ENCODE data around the gene KRT76. TPM values are rescaled to one million over a fixed set of nuclear protein-coding genes. Genes with fewer than 3 reads are reported as not detected.
A peak's percentile ranks its signal among the peaks of the same experiment; 100 is the strongest.

KRT76 gene
- total RNA-seq, 1 experiment from 2014 or later, result not detected

- TF ChIP-seq REST (IDR thresholded peaks at IDR 0.05; ENCODE audit: low read depth) (no peak), EGR1 (IDR thresholded peaks at IDR 0.05; ENCODE audit: low read depth) (no peak), EZH2phosphoT487 (IDR thresholded peaks at IDR 0.05; ENCODE audit: borderline replicate concordance) (no peak), ZNF274 (IDR thresholded peaks at IDR 0.05; ENCODE audit: low read depth, low read length) (no peak)
Measured at GRCh38 chr12:52822771-52823510, 45.8 kb upstream of the KRT76 start (continued).

- Histone ChIP-seq H3K27me3 (ENCODE audit: insufficient read depth, low read length) (0 out of 2 replicates have a peak, but pooled peaks cover 2% of the 10 kb centered on the region), H3K9me2 (ENCODE audit: insufficient read depth) (no peaks in the 10 kb centered on the region), H3K79me2 (ENCODE audit: insufficient read depth, low read length) (no peaks in the 10 kb centered on the region), H3K4me3 (replicated peaks in 1 of 2; ENCODE audit: low read depth in 1 of 2, low read length in 2 of 2) (no peak overlapping the region), H3K4me1 (ENCODE audit: control insufficient read depth in 1 of 2, insufficient read depth in 2 of 2, low read length in 2 of 2) (peaks cover 0 to 9% of the 10 kb centered on the region in 2 experiments; a peak in 2 of 4 replicates), H3K4me2 (ENCODE audit: low read length) (no peak overlapping the region), H3K27ac (ENCODE audit: low read depth, low read length) (no peak overlapping the region), H2AFZ (ENCODE audit: low read depth, low read length, poor library complexity, severe bottlenecking) (no peak overlapping the region), H3K9ac (ENCODE audit: low read length) (no peak overlapping the region), H4K20me1 (ENCODE audit: insufficient read depth) (no peaks in the 10 kb centered on the region), H3K9me3 (ENCODE audit: control insufficient read depth in 1 of 2, insufficient read depth in 1 of 2, low read depth in 1 of 2, low read length in 2 of 2) (no peaks in the 10 kb centered on the region), H3K36me3 (ENCODE audit: control insufficient read depth in 1 of 2, insufficient read depth in 2 of 2, low read length in 2 of 2) (no peaks in the 10 kb centered on the region)
- DNase-seq (ENCODE audit: low read depth, low spot score) (no peak), ATAC-seq (0 out of 2 replicates have a peak, but pooled peaks have one; percentile 41)
- BruUV-seq (replicated peaks), result no TSS peak
- RAD21 ChIA-PET (ENCODE audit: low non-redundant PET in 1 of 2, low total read pairs in 2 of 2, uncharacterized antibody in 2 of 2, unreplicated experiment in 2 of 2), result no interaction called here
- intact Hi-C loops (cut with micrococcal nuclease), result no loop called here
- CTCF ChIA-PET, result no interaction called here
- POLR2A ChIA-PET, result no interaction called here
- TF ChIP-seq REST (IDR thresholded peaks at IDR 0.05; ENCODE audit: low read depth), result no peak
- TF ChIP-seq POLR2AphosphoS5 (IDR thresholded peaks at IDR 0.05; ENCODE audit: low read depth, low read length), result no peak
- TF ChIP-seq POLR2A (IDR thresholded peaks at IDR 0.05; ENCODE audit: borderline replicate concordance, extremely low read depth, insufficient read depth, insufficient read length), result no peak
- no peak for TF ChIP-seq SP1 (IDR thresholded peaks at IDR 0.05; ENCODE audit: low read depth)
- no peak for TF ChIP-seq SRF (IDR thresholded peaks at IDR 0.05; ENCODE audit: low read depth)
- no peak for TF ChIP-seq FOSL1 (IDR thresholded peaks at IDR 0.05; ENCODE audit: low read depth)
- no peak for TF ChIP-seq CEBPB (IDR thresholded peaks at IDR 0.05; ENCODE audit: low read depth)
- TF ChIP-seq EZH2phosphoT487 (IDR thresholded peaks at IDR 0.05; ENCODE audit: borderline replicate concordance), result no peak
- TF ChIP-seq CBX3 (IDR thresholded peaks at IDR 0.05; ENCODE audit: low read depth), result no peak
- no peak for TF ChIP-seq CTCF (IDR thresholded peaks at IDR 0.05 in 2 of 3, conservative IDR thresholded peaks at IDR 0.05 in 1 of 3; ENCODE audit: borderline replicate concordance in 1 of 3, insufficient read depth in 1 of 3, low read depth in 2 of 3, low read length in 2 of 3)
- no peak for TF ChIP-seq ZNF274 (IDR thresholded peaks at IDR 0.05; ENCODE audit: low read depth, low read length)
- no peak for TF ChIP-seq ZFX (IDR thresholded peaks at IDR 0.05)
- TF ChIP-seq RAD21 (IDR thresholded peaks at IDR 0.05; ENCODE audit: low read depth), result no peak
Measured at GRCh38 chr12:52821826-52822660, 44.9 kb upstream of the KRT76 start.
